A549 treated with AZD9567 at 1 μM for 4 hours (cell line): ENCODE measurements around the gene MRM1. TPM values are rescaled to one million over a fixed set of nuclear protein-coding genes. Genes with fewer than 3 reads are reported as not detected.

ENCODE experiments used
- total RNA-seq: library from RNA; stranded (reverse); fragments of 200-300 nt; extraction: Qiagen RNA extraction; gene quantifications from 5 replicates; pipeline ENCODE4 v1.2.3, GENCODE V29; 2022; ENCODE audit not compliant: insufficient read depth

The MRM1 gene, protein sequence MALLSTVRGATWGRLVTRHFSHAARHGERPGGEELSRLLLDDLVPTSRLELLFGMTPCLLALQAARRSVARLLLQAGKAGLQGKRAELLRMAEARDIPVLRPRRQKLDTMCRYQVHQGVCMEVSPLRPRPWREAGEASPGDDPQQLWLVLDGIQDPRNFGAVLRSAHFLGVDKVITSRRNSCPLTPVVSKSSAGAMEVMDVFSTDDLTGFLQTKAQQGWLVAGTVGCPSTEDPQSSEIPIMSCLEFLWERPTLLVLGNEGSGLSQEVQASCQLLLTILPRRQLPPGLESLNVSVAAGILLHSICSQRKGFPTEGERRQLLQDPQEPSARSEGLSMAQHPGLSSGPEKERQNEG
- total RNA-seq = 6.9 to 17.0 TPM (median 16.3 TPM) in 5 replicates

DNA sequence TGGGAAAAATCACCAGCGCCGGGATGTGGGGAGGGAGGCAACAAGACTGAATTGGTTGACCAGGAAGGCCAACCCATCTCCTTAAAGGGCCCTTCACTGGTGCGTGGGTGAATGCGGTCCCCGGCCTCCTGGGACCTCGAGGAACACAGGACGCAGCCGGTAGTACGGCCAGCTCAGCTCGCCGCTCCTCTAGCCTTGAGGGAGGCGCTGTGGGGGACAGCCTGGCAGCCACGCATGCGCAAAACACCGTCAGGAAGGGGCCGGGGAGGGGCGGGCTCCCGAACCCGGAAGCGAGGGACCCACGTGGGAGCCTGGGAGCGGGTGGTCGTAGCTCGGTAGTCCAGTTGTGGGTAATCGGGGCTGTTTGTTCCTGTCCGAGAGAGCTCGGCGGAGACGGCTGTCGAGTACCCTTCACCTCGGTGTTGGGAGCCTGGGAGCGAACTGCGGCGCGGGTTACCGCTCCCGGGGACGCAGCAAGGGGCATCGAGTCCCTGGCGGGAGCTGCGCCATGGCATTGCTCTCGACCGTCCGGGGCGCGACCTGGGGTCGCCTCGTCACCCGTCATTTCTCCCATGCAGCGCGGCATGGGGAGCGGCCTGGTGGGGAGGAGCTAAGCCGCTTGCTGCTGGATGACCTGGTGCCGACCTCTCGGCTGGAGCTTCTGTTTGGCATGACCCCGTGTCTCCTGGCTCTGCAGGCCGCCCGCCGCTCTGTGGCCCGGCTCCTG, at the start of gene MRM1:
TSS of gene MRM1 (plus strand) at position 281 of the 727 bp plus-strand sequence. CDS start at position 509, 228 bp downstream.

DNA sequence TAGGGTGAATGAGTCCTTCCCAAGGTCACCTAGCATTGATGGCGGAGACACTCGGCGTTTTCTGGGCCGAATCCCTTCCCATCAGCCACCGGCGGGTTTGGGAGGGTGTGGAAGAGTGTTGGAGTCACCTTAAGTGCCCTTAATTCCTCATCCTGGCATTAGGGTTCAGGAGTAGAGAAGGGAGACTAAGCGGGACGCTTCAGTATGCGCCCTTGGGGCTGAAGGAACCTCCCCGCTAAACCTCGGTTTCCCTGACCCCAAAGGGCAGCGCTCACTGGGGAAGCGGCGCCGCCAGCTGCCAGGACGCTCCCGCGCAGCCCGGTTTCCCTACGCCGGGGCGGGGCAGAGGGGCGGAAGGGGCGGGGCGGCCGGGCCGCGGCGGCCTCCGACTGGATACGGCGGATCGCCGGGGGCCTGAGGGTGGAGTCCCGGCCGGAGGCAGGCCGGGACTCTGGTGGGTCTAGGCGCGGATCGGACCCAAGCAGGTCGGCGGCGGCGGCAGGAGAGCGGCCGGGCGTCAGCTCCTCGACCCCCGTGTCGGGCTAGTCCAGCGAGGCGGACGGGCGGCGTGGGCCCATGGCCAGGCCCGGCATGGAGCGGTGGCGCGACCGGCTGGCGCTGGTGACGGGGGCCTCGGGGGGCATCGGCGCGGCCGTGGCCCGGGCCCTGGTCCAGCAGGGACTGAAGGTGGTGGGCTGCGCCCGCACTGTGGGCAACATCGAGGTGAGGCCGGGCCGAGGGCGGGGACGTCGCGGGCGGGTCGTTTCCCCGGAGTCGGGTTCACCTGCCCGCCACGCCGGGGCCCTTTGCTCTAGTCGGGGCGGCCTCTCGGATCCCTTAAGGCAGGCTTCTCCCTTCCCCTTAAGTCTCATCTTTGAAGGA, 9.7 kb upstream of the MRM1 start, which contains the start of gene DHRS11:
TSS of gene DHRS11 (plus strand) at position 446 of the 882 bp plus-strand sequence. CDS start at position 577, 131 bp downstream.

Other genes starting within 250 kb of the MRM1 start
- not detected in 5 replicates for gene TBC1D3H, start 213.1 kb upstream of the MRM1 start, total RNA-seq
- gene ZNHIT3, start 114.9 kb upstream of the MRM1 start, total RNA-seq = 52.6 to 89.5 TPM (median 86.9 TPM) in 5 replicates
- gene MYO19, start 66.7 kb upstream of the MRM1 start, total RNA-seq = 41.0 to 64.2 TPM (median 61.8 TPM) in 5 replicates
- gene PIGW, start 66.6 kb upstream of the MRM1 start, total RNA-seq = 23.4 to 25.9 TPM (median 24.7 TPM) in 5 replicates
- 64.6 to 70.5 TPM (median 69.4 TPM) in 5 replicates for gene GGNBP2, start 56.7 kb upstream of the MRM1 start, total RNA-seq
- 6.3 to 10.2 TPM (median 8.7 TPM) in 5 replicates for gene DHRS11, start 9.7 kb upstream of the MRM1 start, total RNA-seq